Spleen (tissue), 7 donors: ENCODE measurements around the gene RHOF.

Experiments
- POLR2A ChIP-seq, 3 donors: fragments of 450-650 bp; IDR thresholded peaks; one replicate each; pipeline ENCODE4 v1.5.1; 2017; ENCODE audit warnings: antibody characterized with exemption in 3 of 3, mild to moderate bottlenecking in 1 of 3
- TF ChIP-seq, protein P1 (sequence below), 11 experiments: fragments of 200-600 bp in 7 of 11; fragments of 450-650 bp in 4 of 11; sonication (generic) in 4 of 11; IDR thresholded peaks in 8 of 11; conservative IDR thresholded peaks in 3 of 11; 1 replicate in 7 of 11; 2 replicates in 4 of 11; pipeline versions ENCODE4 v1.4.0 to v1.8.0; 2016 to 2021; ENCODE audit warnings: antibody characterized with exemption in 11 of 11, inconsistent platforms in 4 of 11, mild to moderate bottlenecking in 1 of 11
- donor health status: DM: no; HTN: no; CAD: no; lungs with moderate emphysema.
- donor health status: DM: no; HTN: no; CAD: no.
- donor health status: DM: no; HTN: no; CAD: no.

DNA sequence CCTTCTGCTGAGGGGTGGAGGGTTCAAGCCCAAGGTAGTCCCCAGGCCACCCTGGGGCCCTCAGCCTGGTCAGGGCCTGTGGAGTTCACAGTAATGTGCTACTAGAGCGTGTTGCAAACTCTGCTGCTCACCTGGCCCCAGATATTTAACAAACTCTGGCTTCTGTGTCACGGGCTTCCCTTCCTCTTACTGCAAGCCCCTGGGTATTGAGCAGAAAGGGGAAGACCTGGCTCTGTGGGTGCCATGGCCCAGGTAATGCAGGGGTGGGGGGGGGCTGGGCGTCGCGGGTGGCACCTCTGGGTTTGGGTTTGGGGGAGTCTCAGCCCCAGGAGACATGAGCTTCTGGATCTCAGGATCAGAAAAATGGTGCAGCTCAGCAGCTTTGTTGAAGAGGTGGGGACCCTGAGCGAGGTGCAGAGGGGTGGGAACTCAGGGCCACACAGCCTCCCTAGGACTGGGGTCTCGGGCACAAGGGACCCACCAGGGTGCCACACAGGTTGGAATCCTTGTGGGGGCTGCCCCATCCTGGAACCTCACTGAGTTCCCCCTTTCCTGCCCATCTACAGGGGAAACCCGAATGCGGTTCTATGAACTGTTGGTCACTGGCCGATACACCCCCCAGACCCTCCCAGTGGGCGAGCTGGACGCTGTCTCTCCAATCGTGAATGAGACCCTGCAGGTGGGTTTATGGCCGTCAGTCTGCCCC is 14.3 kb upstream of the RHOF start:
- no peak for TF ChIP-seq POLR2A (IDR thresholded peaks at IDR 0.05)
- TF ChIP-seq, protein P1, sequence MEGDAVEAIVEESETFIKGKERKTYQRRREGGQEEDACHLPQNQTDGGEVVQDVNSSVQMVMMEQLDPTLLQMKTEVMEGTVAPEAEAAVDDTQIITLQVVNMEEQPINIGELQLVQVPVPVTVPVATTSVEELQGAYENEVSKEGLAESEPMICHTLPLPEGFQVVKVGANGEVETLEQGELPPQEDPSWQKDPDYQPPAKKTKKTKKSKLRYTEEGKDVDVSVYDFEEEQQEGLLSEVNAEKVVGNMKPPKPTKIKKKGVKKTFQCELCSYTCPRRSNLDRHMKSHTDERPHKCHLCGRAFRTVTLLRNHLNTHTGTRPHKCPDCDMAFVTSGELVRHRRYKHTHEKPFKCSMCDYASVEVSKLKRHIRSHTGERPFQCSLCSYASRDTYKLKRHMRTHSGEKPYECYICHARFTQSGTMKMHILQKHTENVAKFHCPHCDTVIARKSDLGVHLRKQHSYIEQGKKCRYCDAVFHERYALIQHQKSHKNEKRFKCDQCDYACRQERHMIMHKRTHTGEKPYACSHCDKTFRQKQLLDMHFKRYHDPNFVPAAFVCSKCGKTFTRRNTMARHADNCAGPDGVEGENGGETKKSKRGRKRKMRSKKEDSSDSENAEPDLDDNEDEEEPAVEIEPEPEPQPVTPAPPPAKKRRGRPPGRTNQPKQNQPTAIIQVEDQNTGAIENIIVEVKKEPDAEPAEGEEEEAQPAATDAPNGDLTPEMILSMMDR (IDR thresholded peaks at IDR 0.05 in 8 of 11, conservative IDR thresholded peaks at IDR 0.05 in 3 of 11): no peak
